Measurements from ENCODE around the gene RASGRP2. TPM values are rescaled to one million over a fixed set of nuclear protein-coding genes. Genes with fewer than 3 reads are reported as not detected.

The RASGRP2 gene
- total RNA-seq, 1 experiment from 2014 or later = 4.0 TPM

- H3K27ac Mint-ChIP-seq (ENCODE audit: unreplicated experiment) = no peak overlapping the region
- intact Hi-C loops (cut with micrococcal nuclease; ENCODE audit: unreplicated experiment) = no loop called here
- H3K4me3 ChIP-seq (ENCODE audit: low read depth, low read length) = no peak overlapping the region
- no peaks in the 10 kb centered on the region for H3K9me3 Mint-ChIP-seq (ENCODE audit: unreplicated experiment)
- CTCF ChIA-PET = interaction anchor here (0.6 kb wide), 2 partner anchors 286 to 348 kb away, joined by 3 read pairs; partner anchors contain the start of gene TM7SF2
- BruUV-seq (replicated peaks) = no TSS peak
- POLR2A ChIA-PET = interaction anchor here (1.4 kb wide), 1 partner anchor 14 kb away, joined by 5 read pairs; the partner anchor contains the start of gene SF1
- no peaks in the 10 kb centered on the region for H3K27me3 ChIP-seq (replicated peaks; ENCODE audit: control insufficient read depth, insufficient read depth, low read length)
- H3K27me3 Mint-ChIP-seq (ENCODE audit: insufficient read depth, unreplicated experiment) = no peaks in the 10 kb centered on the region
- no peaks in the 10 kb centered on the region for H3K4me1 ChIP-seq
- H3K9me3 ChIP-seq = no peaks in the 10 kb centered on the region
- TF ChIP-seq CTCF (IDR thresholded peaks at IDR 0.05; ENCODE audit: insufficient read depth in 1 of 2, low read depth in 1 of 2, low read length in 1 of 2, severe bottlenecking in 1 of 2, unreplicated experiment in 1 of 2) = no peak
- peaks cover 25% of the 10 kb centered on the region for H3K36me3 ChIP-seq (ENCODE audit: control insufficient read depth, insufficient read depth, low read length)
- no peaks in the 10 kb centered on the region for H3K4me1 Mint-ChIP-seq (ENCODE audit: low read depth, unreplicated experiment)
- no peak for DNase-seq
- H3K4me3 Mint-ChIP-seq (ENCODE audit: unreplicated experiment) = no peak overlapping the region
- H3K36me3 Mint-ChIP-seq (ENCODE audit: insufficient read depth, unreplicated experiment) = peaks cover 100% of the 10 kb centered on the region
Observed at GRCh38 chr11:64764040-64764611, 20.2 kb upstream of the RASGRP2 start.

GRCh38 chr11:64763526-64764039, 19.6 kb upstream of the RASGRP2 start:
- intact Hi-C loops (cut with micrococcal nuclease; ENCODE audit: unreplicated experiment) = no loop called here
- no peaks in the 10 kb centered on the region for H3K4me1 Mint-ChIP-seq (ENCODE audit: low read depth, unreplicated experiment)
- POLR2A ChIA-PET = interaction anchor here (1.4 kb wide), 1 partner anchor 15 kb away, joined by 5 read pairs; the partner anchor contains the start of gene SF1

More at GRCh38 chr11:64763526-64764039, 19.6 kb upstream of the RASGRP2 start:
- H3K27ac Mint-ChIP-seq (ENCODE audit: unreplicated experiment) = no peak overlapping the region
- no TSS peak for BruUV-seq (replicated peaks)
- H3K27me3 Mint-ChIP-seq (ENCODE audit: insufficient read depth, unreplicated experiment) = no peaks in the 10 kb centered on the region
- H3K4me3 Mint-ChIP-seq (ENCODE audit: unreplicated experiment) = no peak overlapping the region
- H3K9me3 Mint-ChIP-seq (ENCODE audit: unreplicated experiment) = no peaks in the 10 kb centered on the region
- Histone ChIP-seq H3K36me3 (ENCODE audit: control insufficient read depth, insufficient read depth, low read length) (peaks cover 25% of the 10 kb centered on the region), H3K4me1 (no peaks in the 10 kb centered on the region), H3K27me3 (replicated peaks; ENCODE audit: control insufficient read depth, insufficient read depth, low read length) (no peaks in the 10 kb centered on the region), H3K4me3 (ENCODE audit: low read depth, low read length) (no peak overlapping the region), H3K9me3 (no peaks in the 10 kb centered on the region)
- CTCF ChIA-PET = interaction anchor here (0.6 kb wide), 1 partner anchor 348 kb away, joined by 3 read pairs; the partner anchor contains the start of gene TM7SF2
- H3K36me3 Mint-ChIP-seq (ENCODE audit: insufficient read depth, unreplicated experiment) = peaks cover 100% of the 10 kb centered on the region
- TF ChIP-seq CTCF (IDR thresholded peaks at IDR 0.05; ENCODE audit: insufficient read depth in 1 of 2, low read depth in 1 of 2, low read length in 1 of 2, severe bottlenecking in 1 of 2, unreplicated experiment in 1 of 2) = no peak
- peak in 1 of 2 experiments; percentile 20 for DNase-seq
